HEK293 (cell line): ENCODE measurements around the gene EYA3.
A peak's percentile ranks its signal among the peaks of the same experiment; 100 is the strongest.

Experiments used
- CTCF ChIA-PET: fragments of 350-600 bp; formaldehyde crosslinking; extraction: SDS; loops from one replicate; lab custom pipeline; 2021; ENCODE audit warnings: antibody characterized with exemption; lab: Yijun Ruan, JAX
- POLR2A ChIA-PET: fragments of 300-600 bp; formaldehyde crosslinking; extraction: SDS; loops from one replicate; lab custom pipeline; 2020; ENCODE audit warnings: antibody characterized with exemption, inconsistent platforms; lab: Yijun Ruan, JAX
- H3K27ac ChIP-seq: fragments of 200-500 bp; sonication (Bioruptor generic); 2 replicates; pipeline ENCODE4 v1.5.1; 2014; ENCODE audit warnings: low read depth, low read length, control low read depth, inconsistent platforms; ENCODE audit errors: extremely low read depth
- H3K36me3 ChIP-seq, 2 experiments: fragments of 200-500 bp in 1 of 2; sonication (Bioruptor generic) in 1 of 2; 1 replicate in 1 of 2; 2 replicates in 1 of 2; pipeline ENCODE4 v1.5.1; 2014 to 2017; ENCODE audit warnings: inconsistent platforms in 2 of 2, low read length in 2 of 2; ENCODE audit not compliant: control insufficient read depth in 2 of 2, insufficient read depth in 1 of 2
- H3K4me1 ChIP-seq: fragments of 200-500 bp; sonication (Bioruptor generic); 2 replicates; pipeline ENCODE4 v1.5.1; 2014; ENCODE audit warnings: mild to moderate bottlenecking, low read length, inconsistent platforms; ENCODE audit not compliant: control insufficient read depth, insufficient read depth
- H3K4me3 ChIP-seq: 2 replicates; pipeline ENCODE4 v1.5.1; 2011; ENCODE audit warnings: low read depth, mild to moderate bottlenecking, control low read depth, low read length, moderate library complexity
- H3K9me3 ChIP-seq: fragments of 200-500 bp; sonication (Bioruptor generic); 2 replicates; pipeline ENCODE4 v1.5.1; 2014; ENCODE audit warnings: low read depth, low read length, inconsistent platforms; ENCODE audit not compliant: control insufficient read depth, insufficient read depth
- ELK4 ChIP-seq: IDR thresholded peaks from 2 replicates; pipeline ENCODE4 v1.6.1; 2011; ENCODE audit warnings: mild to moderate bottlenecking, low read depth, low read length, borderline replicate concordance
- KLF9 ChIP-seq: fragments of 450-650 bp; formaldehyde crosslinking; IDR thresholded peaks from 2 replicates; pipeline ENCODE4 v1.5.1; 2016; ENCODE audit warnings: missing biosample characterization, missing genetic modification characterization, low read depth
- PRDM4 ChIP-seq: fragments of 450-650 bp; formaldehyde crosslinking; IDR thresholded peaks from 2 replicates; pipeline ENCODE4 v1.5.1; 2017; ENCODE audit warnings: missing biosample characterization, missing genetic modification characterization
- SETDB1 ChIP-seq: IDR thresholded peaks from one replicate; pipeline ENCODE4 v1.6.1; 2017; ENCODE audit warnings: mild to moderate bottlenecking, low read length, moderate library complexity, mixed read lengths; ENCODE audit not compliant: insufficient read length
- TCF7L2 ChIP-seq: IDR thresholded peaks from 2 replicates; pipeline ENCODE4 v1.6.1; 2011; ENCODE audit warnings: low read depth, mild to moderate bottlenecking, inconsistent platforms, low read length, moderate library complexity, borderline replicate concordance
- YY2 ChIP-seq: fragments of 450-650 bp; formaldehyde crosslinking; IDR thresholded peaks from 2 replicates; pipeline ENCODE4 v1.5.1; 2016; ENCODE audit warnings: missing biosample characterization, missing genetic modification characterization
- ZBTB26 ChIP-seq: fragments of 450-650 bp; formaldehyde crosslinking; optimal IDR thresholded peaks from 2 replicates; pipeline ENCODE3; 2016; ENCODE audit warnings: missing biosample characterization, mild to moderate bottlenecking, missing genetic modification characterization
- ZFP41 ChIP-seq: fragments of 450-650 bp; formaldehyde crosslinking; IDR thresholded peaks from 2 replicates; pipeline ENCODE4 v1.5.1; 2016; ENCODE audit warnings: missing biosample characterization, missing genetic modification characterization, borderline replicate concordance
- ZNF10 ChIP-seq: fragments of 450-650 bp; formaldehyde crosslinking; IDR thresholded peaks from 2 replicates; pipeline ENCODE4 v1.5.1; 2017; ENCODE audit warnings: missing biosample characterization, missing genetic modification characterization
- ZNF132 ChIP-seq: fragments of 450-650 bp; formaldehyde crosslinking; IDR thresholded peaks from 2 replicates; pipeline ENCODE4 v1.5.1; 2017; ENCODE audit warnings: missing biosample characterization, missing genetic modification characterization, borderline replicate concordance
- ZNF223 ChIP-seq: fragments of 450-650 bp; formaldehyde crosslinking; IDR thresholded peaks from 2 replicates; pipeline ENCODE4 v1.5.1; 2016; ENCODE audit warnings: missing biosample characterization, missing genetic modification characterization
- ZNF449 ChIP-seq: fragments of 450-650 bp; formaldehyde crosslinking; IDR thresholded peaks from 2 replicates; pipeline ENCODE4 v1.5.1; 2017; ENCODE audit warnings: missing biosample characterization, mild to moderate bottlenecking, missing genetic modification characterization, moderate library complexity
- ZNF501 ChIP-seq: fragments of 450-650 bp; formaldehyde crosslinking; IDR thresholded peaks from 2 replicates; pipeline ENCODE4 v1.5.1; 2016; ENCODE audit warnings: missing biosample characterization, missing genetic modification characterization
- ZNF510 ChIP-seq: fragments of 450-650 bp; formaldehyde crosslinking; IDR thresholded peaks from 2 replicates; pipeline ENCODE4 v1.5.1; 2018; ENCODE audit warnings: mild to moderate bottlenecking, missing genetic modification characterization, missing biosample characterization; ENCODE audit not compliant: insufficient replicate concordance
- ZNF521 ChIP-seq: fragments of 450-650 bp; formaldehyde crosslinking; IDR thresholded peaks from 2 replicates; pipeline ENCODE4 v1.5.1; 2017; ENCODE audit warnings: missing biosample characterization, mild to moderate bottlenecking, missing genetic modification characterization
- ZNF530 ChIP-seq: fragments of 450-650 bp; formaldehyde crosslinking; IDR thresholded peaks from 2 replicates; pipeline ENCODE4 v1.5.1; 2016; ENCODE audit warnings: low read depth, missing biosample characterization, missing genetic modification characterization
- ZNF548 ChIP-seq: fragments of 450-650 bp; formaldehyde crosslinking; IDR thresholded peaks from 2 replicates; pipeline ENCODE4 v1.5.1; 2016; ENCODE audit warnings: missing biosample characterization, missing genetic modification characterization
- ZNF830 ChIP-seq: fragments of 450-650 bp; IDR thresholded peaks from 2 replicates; pipeline ENCODE4 v1.5.0; 2018; ENCODE audit warnings: missing biosample characterization, missing genetic modification characterization, low read depth, mild to moderate bottlenecking, moderate library complexity
- ZSCAN16 ChIP-seq: fragments of 450-650 bp; formaldehyde crosslinking; IDR thresholded peaks from 2 replicates; pipeline ENCODE4 v1.5.1; 2016; ENCODE audit warnings: missing biosample characterization, missing genetic modification characterization
- TF ChIP-seq, protein P1 (sequence below): fragments of 450-650 bp; formaldehyde crosslinking; IDR thresholded peaks from 2 replicates; pipeline ENCODE4 v1.5.1; 2017; ENCODE audit warnings: missing biosample characterization, missing genetic modification characterization

EYA3 gene

DNA sequence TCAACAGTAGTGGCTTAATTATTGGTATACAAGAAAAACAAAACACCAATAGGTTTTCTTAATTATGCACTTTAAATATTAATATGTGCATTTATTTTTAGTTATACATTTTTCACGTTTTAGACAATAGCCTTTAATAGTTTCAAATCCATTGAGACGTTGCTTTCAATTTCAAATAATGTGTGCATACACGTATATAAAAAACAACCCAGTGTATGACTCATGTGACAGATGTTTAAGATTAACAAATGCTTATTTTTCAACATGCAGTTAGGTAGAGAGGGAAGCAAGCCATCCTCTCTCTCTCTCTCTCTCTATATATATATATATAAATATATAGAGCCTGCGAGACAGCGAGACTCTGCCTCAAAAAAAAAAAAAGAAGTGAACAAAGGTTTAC lies 24.3 kb downstream of the EYA3 start:
- H3K27ac ChIP-seq = no peak overlapping the region
- no peaks in the 10 kb centered on the region for H3K9me3 ChIP-seq
- H3K4me1 ChIP-seq = peaks cover 8% of the 10 kb centered on the region; the same call in 1 of the 2 replicates
- POLR2A ChIA-PET = no interaction called here
- no peak for TF ChIP-seq ZNF501
- TF ChIP-seq ZNF449 = no peak
- no peak for TF ChIP-seq ZNF510 (tag by site-specific recombination)
- TF ChIP-seq ZNF530 (tag by site-specific recombination) = no peak
- TF ChIP-seq ZNF223 = no peak
- TF ChIP-seq ZNF521 = no peak
- TF ChIP-seq YY2 (tag by site-specific recombination) = no peak
- TF ChIP-seq, all 188 proteins: peak for 0
- CTCF ChIA-PET = no interaction called here
- H3K36me3 ChIP-seq = no peaks in the 10 kb centered on the region; a peak in 1 of 3 replicates
- H3K4me3 ChIP-seq = no peak overlapping the region

GRCh38 chr1:28062806-28063205 lies 25.6 kb downstream of the EYA3 start:
- ChIA-PET POLR2A (no interaction called here), CTCF (interaction anchor here (0.6 to 1.1 kb wide), 2 partner anchors 29 to 1955 kb away, joined by 4 to 5 read pairs; no protein-coding TSS in a partner anchor)
- Histone ChIP-seq H3K4me1 (peaks cover 16% of the 10 kb centered on the region; the same call in 1 of the 2 replicates), H3K4me3 (no peak overlapping the region), H3K9me3 (no peaks in the 10 kb centered on the region), H3K27ac (no peak overlapping the region), H3K36me3 (no peaks in the 10 kb centered on the region; a peak in 1 of 3 replicates)
- no peak for TF ChIP-seq ZFP41 (tag by site-specific recombination)
- peak; percentile 55 for TF ChIP-seq SETDB1
- no peak for TF ChIP-seq ZBTB26
- no peak for TF ChIP-seq ZNF10 (tag by site-specific recombination)
- TF ChIP-seq ZNF132 (tag by site-specific recombination) = no peak
- TF ChIP-seq, protein P1, sequence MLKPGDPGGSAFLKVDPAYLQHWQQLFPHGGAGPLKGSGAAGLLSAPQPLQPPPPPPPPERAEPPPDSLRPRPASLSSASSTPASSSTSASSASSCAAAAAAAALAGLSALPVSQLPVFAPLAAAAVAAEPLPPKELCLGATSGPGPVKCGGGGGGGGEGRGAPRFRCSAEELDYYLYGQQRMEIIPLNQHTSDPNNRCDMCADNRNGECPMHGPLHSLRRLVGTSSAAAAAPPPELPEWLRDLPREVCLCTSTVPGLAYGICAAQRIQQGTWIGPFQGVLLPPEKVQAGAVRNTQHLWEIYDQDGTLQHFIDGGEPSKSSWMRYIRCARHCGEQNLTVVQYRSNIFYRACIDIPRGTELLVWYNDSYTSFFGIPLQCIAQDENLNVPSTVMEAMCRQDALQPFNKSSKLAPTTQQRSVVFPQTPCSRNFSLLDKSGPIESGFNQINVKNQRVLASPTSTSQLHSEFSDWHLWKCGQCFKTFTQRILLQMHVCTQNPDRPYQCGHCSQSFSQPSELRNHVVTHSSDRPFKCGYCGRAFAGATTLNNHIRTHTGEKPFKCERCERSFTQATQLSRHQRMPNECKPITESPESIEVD (tag by site-specific recombination) = peak; percentile 56
- peak; percentile 76 for TF ChIP-seq PRDM4 (tag by site-specific recombination)
- TF ChIP-seq ZNF548 = no peak
- TF ChIP-seq ZNF830 = no peak
- no peak for TF ChIP-seq ELK4
- TF ChIP-seq KLF9 (tag by site-specific recombination) = no peak
- no peak for TF ChIP-seq ZSCAN16 (tag by site-specific recombination)
- TF ChIP-seq TCF7L2 = peak; percentile 48; the same call in 1 of the 2 replicates
